Inflammatory macrophage treated with lipopolysaccharide for 1 hour (primary cell): ENCODE results near the gene REN.

Source experiments
- DNase-seq, 2 donors: peaks; one replicate each; pipeline ENCODE4 v3.0.0-alpha.2; 2020 to 2022

The REN gene

DNA sequence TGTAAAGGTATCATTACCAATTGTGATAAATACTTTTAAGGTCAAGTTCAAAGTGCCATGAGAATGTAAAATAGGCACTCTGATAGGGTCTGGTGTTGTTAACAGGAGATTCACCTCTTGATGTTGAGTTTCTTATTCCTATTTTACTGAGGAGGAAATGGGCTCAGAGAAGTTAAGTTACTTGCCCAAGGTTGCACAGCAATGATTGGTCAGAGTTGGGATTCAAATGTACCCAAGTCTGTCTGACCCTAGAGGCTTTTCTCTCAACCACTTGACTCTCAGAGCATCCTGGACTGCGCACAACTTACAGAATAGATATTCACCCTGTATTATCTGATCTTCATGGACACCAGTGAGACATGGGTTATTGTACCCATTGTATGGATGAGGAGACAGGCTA is 59.3 kb downstream of the REN start:
- DNase-seq: no peak

DNA sequence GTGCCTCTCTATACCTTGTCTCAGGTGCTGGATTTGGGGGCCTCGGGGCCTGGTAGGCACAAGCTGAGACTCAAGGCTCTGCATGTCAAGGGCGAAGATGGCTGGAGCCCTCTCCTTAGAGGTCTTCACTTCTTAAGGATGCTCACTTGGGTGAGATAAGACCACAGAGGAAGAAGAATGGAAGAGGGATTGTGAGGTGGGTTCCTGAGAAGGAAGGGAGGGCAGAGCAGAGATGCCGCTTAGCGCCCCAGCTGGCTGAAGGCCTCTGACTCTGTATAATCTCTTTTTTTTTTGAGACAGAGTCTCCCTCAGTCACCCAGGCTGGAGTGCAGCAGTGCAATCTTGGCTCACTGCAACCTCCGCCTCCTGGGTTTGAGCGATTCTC is 61.0 kb downstream of the REN start:
- no peak for DNase-seq
